Brain microvascular endothelial cell (primary cell): ENCODE measurements around the gene GUCY2D.

Experiments
- DNase-seq: peaks from one replicate; pipeline ENCODE4 v3.0.0-alpha.2; 2020
- H3K27ac ChIP-seq: fragments of 250-450 bp; sonication (Bioruptor Pico); 2 replicates; pipeline ENCODE4 v1.5.1; 2020; ENCODE audit warnings: mild to moderate bottlenecking, moderate library complexity
- H3K27me3 ChIP-seq: fragments of 250-450 bp; sonication (Bioruptor Pico); replicated peaks from 2 replicates; pipeline ENCODE4 v1.5.1; 2020; ENCODE audit warnings: mild to moderate bottlenecking
- H3K36me3 ChIP-seq: fragments of 250-450 bp; sonication (Bioruptor Pico); replicated peaks from 2 replicates; pipeline ENCODE4 v1.5.1; 2020; ENCODE audit warnings: mild to moderate bottlenecking
- H3K4me3 ChIP-seq: 2 replicates; pipeline ENCODE4 v1.5.1; 2011; ENCODE audit warnings: low read depth, mild to moderate bottlenecking, control low read depth, low read length, moderate library complexity
- CTCF ChIP-seq: IDR thresholded peaks from 2 replicates; pipeline ENCODE4 v1.5.1; 2011; ENCODE audit warnings: low read depth, mild to moderate bottlenecking, moderate library complexity, low read length, control low read depth, inconsistent platforms; ENCODE audit errors: missing control alignments
- in situ Hi-C: cut with HindIII; loops from 2 replicates; pipeline ENCODE4 v1.10.0; 2017; ENCODE audit warnings: low sequenced_read_pairs, low pct_ligation_motif_present

Gene GUCY2D

GRCh38 chr17:7995724-7996123 lies 6.7 kb upstream of the GUCY2D start:
- H3K27ac ChIP-seq = no peak overlapping the region
- no peak for DNase-seq
- in situ Hi-C loops = no loop called here

GRCh38 chr17:7997186-7997585 lies 5.2 kb upstream of the GUCY2D start:
- H3K27ac ChIP-seq = no peak overlapping the region
- no peak for DNase-seq
- peak; percentile 65 for TF ChIP-seq CTCF
- no peaks in the 10 kb centered on the region for H3K36me3 ChIP-seq
- H3K27me3 ChIP-seq = peaks cover 7% of the 10 kb centered on the region
- in situ Hi-C loops = no loop called here
- no peak overlapping the region for H3K4me3 ChIP-seq

More at GRCh38 chr17:7995724-7996123, 6.7 kb upstream of the GUCY2D start:
- H3K36me3 ChIP-seq = no peaks in the 10 kb centered on the region
- H3K27me3 ChIP-seq = no peaks in the 10 kb centered on the region
- TF ChIP-seq CTCF = no peak
- H3K4me3 ChIP-seq = no peak overlapping the region

GRCh38 chr17:8002721-8003593 lies 542 bp downstream of the GUCY2D start:
- no peak for DNase-seq
- no peak overlapping the region for H3K27ac ChIP-seq
- TF ChIP-seq CTCF = no peak
- in situ Hi-C loops = no loop called here
- H3K36me3 ChIP-seq = no peaks in the 10 kb centered on the region
- peaks cover 27% of the 10 kb centered on the region for H3K27me3 ChIP-seq
- H3K4me3 ChIP-seq = no peak overlapping the region

GRCh38 chr17:8003594-8004181 lies 1.3 kb downstream of the GUCY2D start:
- H3K27ac ChIP-seq = no peak overlapping the region
- in situ Hi-C loops = no loop called here

GRCh38 chr17:8004899-8005298 lies 2.5 kb downstream of the GUCY2D start:
- no peak overlapping the region for H3K27ac ChIP-seq
- H3K4me3 ChIP-seq = no peak overlapping the region
- H3K27me3 ChIP-seq = peaks cover 27% of the 10 kb centered on the region
- in situ Hi-C loops = no loop called here
- TF ChIP-seq CTCF = no peak
- no peaks in the 10 kb centered on the region for H3K36me3 ChIP-seq
- DNase-seq = peak; percentile 58

More at GRCh38 chr17:8003594-8004181, 1.3 kb downstream of the GUCY2D start:
- DNase-seq = no peak
- H3K27me3 ChIP-seq = peaks cover 27% of the 10 kb centered on the region
- TF ChIP-seq CTCF = no peak
- H3K36me3 ChIP-seq = no peaks in the 10 kb centered on the region
- H3K4me3 ChIP-seq = no peak overlapping the region
